A549 (cell line): Measurements from ENCODE around the gene LRRC61.

Experiments used
- CTCF ChIP-seq: fragments of >200 bp; sonication (Bioruptor Twin); formaldehyde crosslinking; IDR thresholded peaks from 3 replicates; pipeline ENCODE4 v1.5.1; 2016
- EP300 ChIP-seq, 2 experiments: fragments of >200 bp; sonication (Bioruptor Twin); formaldehyde crosslinking; IDR thresholded peaks; 2 replicates in 1 of 2; 3 replicates in 1 of 2; pipeline ENCODE4 v1.6.1; 2016 to 2017
- KDM5A ChIP-seq: fragments of 200-600 bp; sonication (generic); IDR thresholded peaks from 2 replicates; pipeline ENCODE4 v1.6.1; 2016; ENCODE audit warnings: antibody characterized with exemption, mild to moderate bottlenecking
- PHF8 ChIP-seq: fragments of 200-600 bp; sonication (generic); IDR thresholded peaks from 2 replicates; pipeline ENCODE4 v1.6.1; 2016; ENCODE audit warnings: low read depth, mild to moderate bottlenecking, antibody characterized with exemption, moderate library complexity, borderline replicate concordance
- POLR2A ChIP-seq: IDR thresholded peaks from 2 replicates; pipeline ENCODE4 v1.6.1; 2012; ENCODE audit warnings: mild to moderate bottlenecking, low read length
- REST ChIP-seq: fragments of 200-600 bp; sonication (generic); IDR thresholded peaks from 2 replicates; pipeline ENCODE4 v1.6.1; 2016; ENCODE audit warnings: antibody characterized with exemption, mild to moderate bottlenecking, moderate library complexity
- RFX5 ChIP-seq: fragments of 450-650 bp; IDR thresholded peaks from 2 replicates; pipeline ENCODE4 v1.7.1; 2014; ENCODE audit warnings: antibody characterized with exemption, mild to moderate bottlenecking, moderate library complexity

DNA sequence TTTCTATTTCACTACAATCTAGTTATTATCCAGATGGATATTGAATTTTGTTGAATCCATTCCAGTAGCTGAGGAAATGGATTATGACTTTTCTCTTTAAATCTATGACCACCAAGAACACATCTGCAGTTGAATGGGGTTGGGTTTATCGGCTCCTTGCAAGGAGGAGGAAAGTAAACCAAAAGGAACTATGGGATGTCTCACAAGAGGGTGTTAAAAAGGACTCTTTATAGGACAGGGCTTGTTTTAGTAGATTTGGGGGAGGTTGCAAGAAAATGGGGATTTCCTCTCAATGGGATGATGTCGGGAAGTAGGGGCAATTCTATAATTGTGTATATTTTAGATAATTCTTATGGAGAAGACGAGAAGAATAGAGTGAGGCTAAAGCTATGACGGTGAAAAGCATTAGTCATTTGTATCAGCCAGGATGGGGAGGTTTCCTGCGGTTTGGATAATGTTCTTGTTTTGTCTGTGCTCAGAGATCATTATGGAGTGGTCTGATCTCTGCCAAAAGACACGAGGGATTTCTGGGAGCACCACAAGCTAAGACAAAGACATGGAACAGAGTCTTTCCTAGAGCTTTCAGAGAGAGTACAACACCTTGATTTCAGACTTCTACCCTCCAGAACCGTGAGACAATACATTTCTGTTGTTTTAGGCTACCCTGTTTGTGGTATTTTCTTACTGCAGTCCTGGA, 5.3 kb upstream of the LRRC61 start:
- TF ChIP-seq CTCF (no peak), POLR2A (no peak), PHF8 (no peak), REST (no peak), EP300 (IDR thresholded peaks at IDR 0.05) (no peak), RFX5 (no peak), KDM5A (no peak)
